ENCODE results near the gene KSR1.

GRCh38 chr17:27479838-27480237, 23.6 kb downstream of the KSR1 start:
- TF ChIP-seq CTCF (IDR thresholded peaks at IDR 0.05; ENCODE audit: low read depth, low read length), result no peak
- TF ChIP-seq EZH2phosphoT487 (IDR thresholded peaks at IDR 0.05; ENCODE audit: low read depth), result no peak

Measured in OCI-LY3 (cell line).